ENCODE results near the gene NUMB. TPM values are rescaled to one million over a fixed set of nuclear protein-coding genes. Genes with fewer than 3 reads are reported as not detected.

The NUMB gene
- total and polyA plus RNA-seq, 2 of the 4 experiments (the other 2 are of a cell fraction) = 45.9 to 114 TPM

DNA sequence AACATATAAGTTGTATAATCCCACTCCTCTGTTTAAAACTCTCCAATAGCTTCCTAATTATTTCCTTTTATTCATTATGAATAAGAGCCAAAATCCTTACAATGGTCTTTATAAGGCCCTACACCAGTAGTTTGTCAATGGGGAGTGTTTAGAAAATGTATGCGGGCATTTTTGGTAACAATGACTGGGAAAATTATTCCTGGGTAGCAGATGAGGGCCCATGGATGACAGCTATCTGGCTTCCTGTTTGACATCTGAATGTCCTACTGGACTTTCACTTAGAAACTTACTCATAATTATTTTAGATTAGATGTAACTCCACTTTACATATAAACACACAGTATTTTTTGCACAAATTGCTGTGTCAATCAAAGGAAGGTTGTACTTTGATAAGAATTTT, 119.8 kb downstream of the NUMB start:
- Histone ChIP-seq H3K9ac (ENCODE audit: low read depth, low read length) (no peak overlapping the region), H2AFZ (replicated peaks; ENCODE audit: low read length, poor library complexity) (no peak overlapping the region), H3K36me3 (ENCODE audit: control insufficient read depth, insufficient read depth, low read length) (peaks cover 2% of the 10 kb centered on the region), H3K4me3 (ENCODE audit: insufficient read depth, low read depth, low read length) (no peak overlapping the region), H3K14ac (replicated peaks; ENCODE audit: low read depth, low read length) (no peak overlapping the region), H3K27ac (ENCODE audit: insufficient read depth, low read length) (no peak overlapping the region), H4K91ac (ENCODE audit: insufficient read depth, low read depth, low read length) (no peak overlapping the region), H4K20me1 (ENCODE audit: insufficient read depth, low read length) (peaks cover 21% of the 10 kb centered on the region), H3K9me1 (ENCODE audit: insufficient read depth, low read length) (peaks cover 18% of the 10 kb centered on the region), H4K8ac (ENCODE audit: low read depth in 2 of 2, low read length in 2 of 2) (no peak overlapping the region), H2BK5ac (ENCODE audit: low read depth, low read length, poor library complexity, severe bottlenecking) (no peak overlapping the region), H3K9me3 (ENCODE audit: control insufficient read depth, insufficient read depth, low read length) (no peaks in the 10 kb centered on the region), H3K56ac (ENCODE audit: extremely low read depth, insufficient read depth, low read length) (no peak overlapping the region), H3K4me1 (ENCODE audit: control insufficient read depth, insufficient read depth, low read length) (peaks cover 3% of the 10 kb centered on the region; the same call in 1 of the 2 replicates), H3K27me3 (ENCODE audit: control insufficient read depth, insufficient read depth, low read length) (no peaks in the 10 kb centered on the region), H3K18ac (ENCODE audit: low read depth, low read length) (no peak overlapping the region), H2BK15ac (ENCODE audit: low read depth, low read length) (no peak overlapping the region), H2BK120ac (ENCODE audit: low read depth, low read length) (no peak overlapping the region), H2BK20ac (ENCODE audit: low read depth, low read length) (no peak overlapping the region), H3K4ac (ENCODE audit: low read depth, low read length) (no peak overlapping the region), H3K23ac (ENCODE audit: low read depth, low read length) (no peak overlapping the region), H3K79me1 (ENCODE audit: low read depth in 1 of 2, low read length in 2 of 2) (peaks cover 26 to 62% of the 10 kb centered on the region in 2 experiments), H2AK5ac (ENCODE audit: low read depth, low read length) (no peak overlapping the region), H2AK9ac (replicated peaks; ENCODE audit: low read depth, low read length, poor library complexity) (no peak overlapping the region), H3K4me2 (ENCODE audit: low read depth, low read length) (no peak overlapping the region), H4K5ac (ENCODE audit: low read depth, low read length) (no peak overlapping the region)
- CTCF ChIA-PET = no interaction called here
- BruUV-seq (replicated peaks) = no TSS peak
- no peak for DNase-seq
- no peak for TF ChIP-seq MXI1 (IDR thresholded peaks at IDR 0.05; ENCODE audit: borderline replicate concordance, low read depth, low read length)
- no peak for TF ChIP-seq CEBPB (IDR thresholded peaks at IDR 0.05; ENCODE audit: low read depth, low read length)
- no peak for TF ChIP-seq RCOR1 (IDR thresholded peaks at IDR 0.05; ENCODE audit: insufficient replicate concordance, low read length)
- TF ChIP-seq POLR2A (IDR thresholded peaks at IDR 0.05; ENCODE audit: low read depth, low read length) = no peak
- no peak for TF ChIP-seq FOS (IDR thresholded peaks at IDR 0.05; ENCODE audit: low read depth, low read length)
- TF ChIP-seq BHLHE40 (IDR thresholded peaks at IDR 0.05; ENCODE audit: low read depth, low read length) = no peak
- TF ChIP-seq, protein P1, sequence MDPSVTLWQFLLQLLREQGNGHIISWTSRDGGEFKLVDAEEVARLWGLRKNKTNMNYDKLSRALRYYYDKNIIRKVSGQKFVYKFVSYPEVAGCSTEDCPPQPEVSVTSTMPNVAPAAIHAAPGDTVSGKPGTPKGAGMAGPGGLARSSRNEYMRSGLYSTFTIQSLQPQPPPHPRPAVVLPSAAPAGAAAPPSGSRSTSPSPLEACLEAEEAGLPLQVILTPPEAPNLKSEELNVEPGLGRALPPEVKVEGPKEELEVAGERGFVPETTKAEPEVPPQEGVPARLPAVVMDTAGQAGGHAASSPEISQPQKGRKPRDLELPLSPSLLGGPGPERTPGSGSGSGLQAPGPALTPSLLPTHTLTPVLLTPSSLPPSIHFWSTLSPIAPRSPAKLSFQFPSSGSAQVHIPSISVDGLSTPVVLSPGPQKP (IDR thresholded peaks at IDR 0.05; ENCODE audit: borderline replicate concordance, low read depth, low read length) = no peak
- TF ChIP-seq NFE2L2 (IDR thresholded peaks at IDR 0.05; ENCODE audit: low read depth, low read length) = no peak
- dilution Hi-C loops (cut with HindIII; ENCODE audit: low sequenced_read_pairs, unreplicated experiment) = no loop called here
- POLR2A ChIA-PET (ENCODE audit: unreplicated experiment) = no interaction called here
- no CpG with 5 or more reads among the region's 1 CpG for WGBS, 2 experiments (ENCODE audit: extremely low coverage in 2 of 2, insufficient read length in 1 of 2)
- no peak for ATAC-seq (ENCODE audit: low read depth)
- intact Hi-C loops (cut with micrococcal nuclease) = no loop called here
- in situ Hi-C loops (cut with MboI; ENCODE audit: low sequenced_read_pairs) = no loop called here

Measured in IMR-90 (cell line).